GM21737 (cell line): ENCODE measurements around the gene DAPK2.
A peak's percentile ranks its signal among the peaks of the same experiment; 100 is the strongest.

Experiments
- ATAC-seq: cut with Tn5 transposase; IDR thresholded peaks from one replicate; pipeline ENCODE4 v1.9.1; 2021; ENCODE audit warnings: mild to moderate bottlenecking, moderate library complexity; ENCODE audit not compliant: unreplicated experiment

The DAPK2 gene

DNA sequence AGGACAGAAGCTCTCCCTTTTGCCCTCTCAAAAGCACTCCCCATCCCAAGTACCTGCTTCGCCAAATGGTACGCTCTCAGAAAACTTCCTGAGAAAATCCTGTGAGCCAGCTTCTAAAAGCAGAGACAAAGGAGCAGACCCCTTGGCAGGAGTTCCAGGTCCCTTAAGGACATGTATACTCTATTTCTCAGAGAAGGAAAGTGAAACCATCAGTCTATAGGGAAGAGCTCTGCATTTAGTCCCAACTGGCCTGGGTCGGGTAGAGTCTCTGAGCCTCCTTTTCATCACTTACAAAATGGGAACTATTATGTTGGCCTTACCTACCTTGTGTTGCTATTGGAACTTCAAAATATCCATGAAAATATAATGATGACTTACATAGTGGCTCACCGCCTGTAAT is 19.7 kb downstream of the DAPK2 start:
- no peak for ATAC-seq

GRCh38 chr15:64024172-64025050 is 21.9 kb downstream of the DAPK2 start:
- no peak for ATAC-seq

DNA sequence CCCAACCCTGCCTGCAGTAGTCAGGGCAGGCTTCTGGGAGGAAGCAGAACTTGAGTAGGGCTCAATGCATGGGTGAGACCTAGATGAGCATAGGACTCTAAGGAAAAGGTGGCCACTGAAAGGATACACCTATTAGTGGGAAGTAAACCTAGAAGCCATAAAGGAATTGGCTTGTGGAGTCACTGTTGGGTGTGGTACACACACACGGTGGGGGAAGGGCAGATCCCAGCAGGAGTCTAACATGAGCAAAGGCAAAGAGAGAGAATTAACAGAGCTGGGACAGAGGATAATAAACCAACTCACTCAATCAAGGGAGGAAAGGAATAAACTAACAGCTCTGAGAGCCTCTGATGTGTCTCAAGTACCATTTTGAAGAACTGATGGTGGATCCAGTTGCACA is 23.1 kb downstream of the DAPK2 start:
- ATAC-seq: no peak

- no peak for ATAC-seq
Measured at GRCh38 chr15:64022571-64022970, 23.7 kb downstream of the DAPK2 start.

- no peak for ATAC-seq
Measured at GRCh38 chr15:64019764-64020163, 26.5 kb downstream of the DAPK2 start.

DNA sequence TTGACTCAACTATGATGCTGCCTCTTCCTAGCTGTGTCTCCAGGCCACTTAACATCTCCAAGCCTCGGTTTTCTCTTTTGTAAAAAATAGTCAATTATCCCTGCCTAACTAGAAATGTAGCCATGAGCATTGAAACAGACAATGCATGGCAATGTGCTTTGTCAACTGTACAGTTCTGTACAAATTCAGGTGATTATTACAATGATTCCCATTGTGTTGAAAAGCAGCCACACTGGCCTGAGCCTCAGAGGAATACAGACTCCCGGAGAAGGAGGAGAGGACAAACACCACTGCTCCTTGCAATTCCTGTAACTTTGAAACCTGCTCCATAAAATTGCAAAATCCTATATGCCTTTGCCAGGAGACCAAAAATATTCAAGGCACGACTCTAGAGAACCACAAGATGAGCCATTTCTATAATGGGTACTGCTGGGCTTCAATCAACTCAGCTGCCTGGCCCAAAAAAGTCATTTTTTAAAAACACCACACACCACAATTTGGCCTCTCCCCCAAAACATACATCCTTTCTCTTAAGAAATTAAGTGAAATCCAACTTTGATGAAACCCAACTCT is 28.6 kb downstream of the DAPK2 start:
- ATAC-seq: no peak

GRCh38 chr15:64017082-64017588 is 29.1 kb downstream of the DAPK2 start:
- ATAC-seq: no peak

GRCh38 chr15:64016257-64016656 is 30.0 kb downstream of the DAPK2 start:
- ATAC-seq: no peak

DNA sequence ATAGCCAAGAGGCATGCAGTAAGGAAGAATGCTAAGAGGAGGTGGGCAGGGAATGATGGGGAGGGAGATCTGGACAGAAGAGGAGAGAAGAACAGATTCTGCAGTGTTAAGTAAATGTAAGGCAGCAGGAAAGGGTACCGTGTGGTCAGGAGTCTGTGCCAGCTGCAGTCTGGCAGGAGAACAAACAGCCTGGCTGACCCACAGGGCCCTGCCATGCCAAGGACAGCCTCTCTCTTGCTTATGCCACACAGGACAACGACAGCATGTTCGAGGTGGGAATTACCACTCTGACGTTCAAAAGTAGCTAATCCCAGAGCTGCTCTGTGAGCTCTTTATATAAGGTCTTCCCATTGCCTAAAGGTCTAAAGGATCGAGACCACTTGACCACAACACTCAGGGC is 31.3 kb downstream of the DAPK2 start:
- no peak for ATAC-seq

- ATAC-seq: no peak
Measured at GRCh38 chr15:64013179-64014062, 32.9 kb downstream of the DAPK2 start.

DNA sequence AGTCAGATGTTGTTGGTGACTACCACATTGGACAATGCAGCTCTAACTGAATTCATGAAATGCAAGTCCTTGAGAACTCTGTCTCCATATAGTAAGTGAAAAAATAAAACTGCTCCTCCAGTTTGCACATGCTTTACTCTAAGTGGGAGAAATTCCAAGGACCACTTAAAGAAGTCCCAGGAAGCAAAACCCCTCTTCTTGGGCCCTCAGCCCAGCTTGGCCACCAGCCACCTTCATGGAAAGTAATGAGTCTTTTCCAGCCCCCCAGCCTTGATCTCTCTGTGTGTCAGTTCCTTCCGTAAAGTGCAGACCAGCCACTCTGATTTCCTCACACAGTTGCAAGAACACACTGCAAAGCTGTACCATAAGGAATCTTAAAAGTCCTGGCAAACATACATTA is 34.5 kb downstream of the DAPK2 start:
- ATAC-seq: no peak

- peak; percentile 73 for ATAC-seq
Measured at GRCh38 chr15:64010719-64011118, 35.6 kb downstream of the DAPK2 start.

DNA sequence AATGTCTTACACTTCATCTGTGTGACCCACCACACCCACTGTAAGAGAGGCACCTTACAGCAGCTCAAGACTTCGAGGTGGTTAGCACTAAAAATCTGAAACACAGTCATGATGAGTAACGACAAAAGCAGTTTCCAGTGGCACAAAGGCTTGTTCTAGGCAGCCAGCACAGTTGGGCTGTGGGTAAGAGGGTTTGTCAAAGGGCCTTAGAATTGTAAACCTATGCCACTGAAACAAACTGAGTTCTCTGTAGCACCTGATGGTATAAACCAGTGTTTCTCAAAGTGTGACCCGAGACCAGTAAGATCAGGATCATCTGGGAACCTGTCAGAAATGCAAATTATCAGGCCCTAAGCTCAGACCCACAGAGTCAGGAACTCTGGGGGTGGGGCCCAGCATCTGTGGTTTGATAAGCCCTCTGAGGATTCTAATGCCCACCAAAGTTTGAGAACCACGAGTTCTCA is 36.5 kb downstream of the DAPK2 start:
- ATAC-seq: no peak

DNA sequence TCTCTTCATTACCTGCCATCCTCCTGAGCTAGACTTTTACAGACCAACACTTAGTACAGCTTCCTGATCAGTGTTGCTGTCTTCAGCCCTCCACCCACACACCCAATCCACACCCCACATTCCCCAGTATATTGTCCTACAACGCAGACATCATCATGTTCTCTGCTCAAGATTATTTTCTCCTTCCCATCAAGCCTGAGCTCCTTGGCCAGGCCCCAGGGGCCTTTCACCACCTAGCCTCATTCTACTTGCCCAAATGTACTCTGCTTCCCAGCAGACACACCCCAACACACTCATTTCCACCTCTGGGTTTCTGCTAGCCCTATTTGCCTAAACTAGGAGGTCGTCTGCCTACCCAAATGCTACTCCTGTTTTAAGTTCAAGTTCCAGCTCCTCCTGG is 37.0 kb downstream of the DAPK2 start:
- ATAC-seq: no peak

DNA sequence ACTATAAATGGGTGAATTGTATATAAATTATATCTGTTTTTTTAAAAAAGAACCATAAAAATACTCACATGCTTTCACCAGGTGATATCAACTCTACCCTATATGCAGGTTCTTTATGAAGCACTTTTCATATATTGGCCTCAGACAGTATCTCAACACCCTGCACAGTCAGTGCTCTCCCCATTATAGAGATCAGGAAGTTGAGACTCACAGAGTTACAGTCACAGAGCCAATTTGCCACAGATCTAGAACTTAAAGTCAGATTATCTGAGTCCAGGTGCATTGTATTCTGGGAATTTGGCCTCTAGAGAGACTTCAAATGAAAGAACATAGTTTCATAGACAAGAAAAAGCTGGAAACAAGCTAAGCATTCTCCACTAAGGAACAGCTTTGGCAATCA is 38.1 kb downstream of the DAPK2 start:
- no peak for ATAC-seq

DNA sequence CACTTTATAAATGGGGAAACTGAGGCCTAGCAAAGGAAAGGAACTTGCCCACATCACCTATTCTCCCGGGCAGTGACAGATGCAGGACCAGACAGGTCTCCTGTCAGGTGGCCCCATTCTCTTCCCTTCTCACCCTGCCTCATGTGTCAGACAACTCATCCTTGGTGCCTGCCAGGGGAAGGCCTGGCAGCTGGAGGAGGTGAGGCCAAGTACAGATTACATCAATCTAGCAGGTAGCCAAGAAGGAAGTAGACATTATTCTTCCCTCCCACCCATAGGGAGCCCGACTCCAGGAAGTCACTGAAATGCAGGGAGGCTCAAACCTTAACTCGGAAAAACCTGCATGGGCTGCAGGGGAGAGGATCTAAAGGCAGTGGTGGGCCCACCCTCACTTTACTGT is 39.6 kb downstream of the DAPK2 start:
- ATAC-seq: no peak

GRCh38 chr15:64004587-64004986 is 41.7 kb downstream of the DAPK2 start:
- no peak for ATAC-seq

GRCh38 chr15:64004056-64004455 is 42.2 kb downstream of the DAPK2 start:
- no peak for ATAC-seq

- no peak for ATAC-seq
Measured at GRCh38 chr15:64003182-64003581, 43.1 kb downstream of the DAPK2 start.

DNA sequence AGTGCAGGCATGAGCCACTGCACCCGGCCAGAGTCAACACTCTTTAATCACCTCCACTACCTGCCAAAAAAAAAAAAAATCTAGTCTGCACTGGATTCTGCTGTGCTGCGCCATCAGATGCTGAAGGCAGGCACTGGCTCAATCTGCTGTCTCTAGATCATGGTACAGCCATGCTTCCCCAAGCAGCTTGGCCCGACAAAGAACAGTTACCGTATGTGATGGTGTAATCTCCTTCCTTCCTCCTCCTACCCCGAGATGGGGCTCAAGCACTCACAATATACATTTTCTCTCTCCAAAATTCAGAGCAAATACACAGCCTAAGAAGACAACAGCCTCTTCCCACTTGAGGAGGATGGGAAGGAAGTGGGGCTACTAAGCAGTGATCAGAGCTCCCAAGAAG is 45.1 kb downstream of the DAPK2 start:
- ATAC-seq: no peak
